Measurements from ENCODE around the gene METTL13.

Gene METTL13

GRCh38 chr1:171781176-171781875 lies at the start of gene METTL13:
TSS of gene METTL13 (plus strand) at chr1:171781660. CDS start at chr1:171781968, 308 bp downstream.
- DNase-seq (ENCODE audit: low read depth in 3 of 3): peak; percentile 94 to 98 (median 97)

GRCh38 chr1:171736196-171736595 lies 45.3 kb upstream of the METTL13 start:
- DNase-seq (ENCODE audit: low read depth in 3 of 3): no peak

GRCh38 chr1:171738911-171739310 lies 42.5 kb upstream of the METTL13 start:
- DNase-seq (ENCODE audit: low read depth in 3 of 3): no peak

- DNase-seq (ENCODE audit: low read depth in 3 of 3): no peak
These were observed 41.8 kb upstream of the METTL13 start for GRCh38 chr1:171739656-171740055.

DNA sequence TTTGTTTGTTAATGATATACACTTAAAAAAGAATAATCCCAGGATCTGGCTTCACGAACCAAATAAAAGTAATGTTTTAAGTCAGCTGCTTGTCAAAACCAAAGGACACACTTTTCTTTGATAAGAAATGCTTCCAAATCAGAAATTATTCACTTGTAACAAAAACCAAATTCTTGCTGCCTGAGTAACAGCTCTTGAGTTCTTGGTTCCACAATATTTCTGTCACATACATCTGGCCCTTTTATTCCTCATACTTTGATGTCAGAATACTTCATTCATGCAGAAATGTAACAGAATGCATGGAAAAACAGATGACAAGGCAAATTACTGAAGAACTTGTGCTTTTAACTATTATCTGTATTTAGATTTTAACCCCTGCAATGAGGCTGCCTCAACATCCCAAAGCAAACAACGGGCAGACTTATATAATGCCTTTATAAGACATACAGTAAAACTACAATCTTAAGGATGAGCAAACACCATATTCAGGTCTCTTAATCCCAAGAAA lies 41.0 kb upstream of the METTL13 start:
- DNase-seq (ENCODE audit: low read depth in 3 of 3): no peak

- peak in 2 of 3 experiments; percentile 8 to 17 for DNase-seq (ENCODE audit: low read depth in 3 of 3)
These were observed 40.2 kb upstream of the METTL13 start for GRCh38 chr1:171740987-171741871.

GRCh38 chr1:171741872-171742576 lies 39.4 kb upstream of the METTL13 start, which contains the start of gene VAMP4:
TSS of gene VAMP4 (minus strand) at chr1:171742065. CDS start at chr1:171738414, 3,651 bp downstream.
- DNase-seq (ENCODE audit: low read depth in 3 of 3): peak; percentile 69 to 87 (median 79)

- peak in 1 of 3 experiments; percentile 7 for DNase-seq (ENCODE audit: low read depth in 3 of 3)
These were observed 38.9 kb upstream of the METTL13 start for GRCh38 chr1:171742577-171742922.

GRCh38 chr1:171743081-171743870 lies 38.2 kb upstream of the METTL13 start:
- peak in 1 of 3 experiments; percentile 15 for DNase-seq (ENCODE audit: low read depth in 3 of 3)

DNA sequence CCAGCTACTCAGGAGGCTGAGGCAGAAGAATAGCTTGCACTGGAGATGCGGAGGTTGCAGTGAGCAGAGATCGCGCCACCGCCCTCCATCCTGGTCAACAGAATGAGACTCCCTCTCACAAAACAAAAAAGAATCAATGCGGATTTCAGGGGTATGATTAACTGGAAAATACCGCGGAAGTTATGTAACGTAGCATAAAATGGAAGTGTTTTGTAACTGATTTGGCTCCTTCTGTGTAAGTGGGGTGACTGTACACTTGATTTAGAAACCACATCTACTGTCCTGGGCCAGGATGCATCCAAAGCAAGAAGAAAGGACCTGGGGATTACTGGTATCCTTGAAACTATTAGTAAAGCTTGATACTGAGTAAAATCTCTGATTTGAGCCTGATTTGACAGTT lies 36.5 kb upstream of the METTL13 start:
- DNase-seq (ENCODE audit: low read depth in 3 of 3): no peak

DNA sequence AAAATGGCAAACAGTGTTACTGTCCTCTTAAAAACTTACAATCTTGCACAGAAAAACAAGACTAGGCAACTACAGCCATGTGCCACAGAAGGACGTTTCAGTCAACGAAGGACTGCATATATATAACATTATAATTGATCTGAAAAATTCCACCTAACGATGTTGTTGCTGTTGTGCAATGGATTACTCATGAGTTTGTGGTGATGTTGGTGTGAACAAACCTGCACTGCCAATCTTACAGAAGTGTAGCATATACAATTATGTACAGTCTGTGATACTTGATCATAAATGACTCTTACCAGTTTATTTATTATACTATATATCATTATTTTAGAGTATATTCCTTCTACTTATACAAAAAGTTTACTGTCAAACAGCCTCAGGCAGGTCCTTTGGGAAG lies 32.8 kb upstream of the METTL13 start:
- no peak for DNase-seq (ENCODE audit: low read depth in 3 of 3)

DNA sequence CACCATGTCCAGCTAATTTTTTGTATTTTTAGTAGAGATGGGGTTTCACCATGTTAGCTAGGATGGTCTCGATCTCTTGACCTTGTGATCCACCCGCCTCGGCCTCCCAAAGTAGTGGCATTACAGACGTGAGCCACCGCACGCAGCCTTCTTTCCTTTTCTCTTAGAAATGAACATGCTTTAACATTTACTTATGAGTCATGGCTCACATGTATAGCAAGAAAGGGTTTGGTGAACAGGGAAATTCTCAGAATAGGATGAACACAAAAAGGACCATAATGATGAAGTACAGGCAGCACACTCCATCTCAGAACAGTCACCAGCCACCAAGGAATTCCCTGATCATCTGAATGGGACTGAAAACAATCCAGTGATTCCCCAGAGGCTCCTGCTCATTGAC lies 30.2 kb upstream of the METTL13 start:
- DNase-seq (ENCODE audit: low read depth in 3 of 3): peak in 1 of 3 experiments; percentile 21

DNA sequence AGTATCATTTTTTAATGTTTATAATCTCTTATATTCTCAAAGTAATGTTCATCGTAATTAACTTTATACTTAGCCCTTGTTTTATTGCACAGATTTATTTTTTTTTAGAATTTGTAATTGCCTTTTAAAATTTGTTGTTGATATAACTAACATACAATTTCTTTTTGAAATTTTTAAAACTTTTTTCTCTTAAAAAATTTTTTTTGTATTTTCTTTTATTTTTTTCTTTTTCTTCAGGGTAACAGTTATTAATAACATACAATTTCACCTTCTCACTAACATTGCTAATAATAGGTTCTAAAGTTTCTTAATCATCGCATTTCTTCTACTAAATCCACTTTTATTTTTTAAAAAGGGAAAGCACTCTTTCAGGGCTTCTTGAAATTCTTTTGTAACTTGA lies 28.3 kb upstream of the METTL13 start:
- DNase-seq (ENCODE audit: low read depth in 3 of 3): no peak

GRCh38 chr1:171753685-171754352 lies 27.6 kb upstream of the METTL13 start:
- no peak for DNase-seq (ENCODE audit: low read depth in 3 of 3)

GRCh38 chr1:171754353-171754705 lies 27.1 kb upstream of the METTL13 start:
- no peak for DNase-seq (ENCODE audit: low read depth in 3 of 3)

DNA sequence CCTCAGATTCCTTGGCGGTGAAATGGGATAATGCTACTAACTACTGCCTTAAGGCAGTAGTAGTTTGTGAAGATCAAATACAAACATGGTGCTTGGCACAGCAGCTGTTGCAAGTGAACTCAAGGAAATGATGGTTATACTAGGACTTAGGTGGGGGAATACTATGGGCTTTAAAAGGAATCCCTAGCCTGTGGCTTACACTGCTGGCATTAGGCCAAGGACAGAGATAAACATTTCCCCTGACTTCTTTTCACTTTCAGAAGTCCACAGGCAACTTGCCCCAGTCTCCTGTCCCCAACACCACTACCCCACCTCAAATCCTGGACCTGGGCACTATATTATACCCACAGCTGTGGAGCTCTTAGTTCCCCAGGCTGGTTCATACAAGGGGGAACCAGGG lies 26.5 kb upstream of the METTL13 start:
- no peak for DNase-seq (ENCODE audit: low read depth in 3 of 3)

DNA sequence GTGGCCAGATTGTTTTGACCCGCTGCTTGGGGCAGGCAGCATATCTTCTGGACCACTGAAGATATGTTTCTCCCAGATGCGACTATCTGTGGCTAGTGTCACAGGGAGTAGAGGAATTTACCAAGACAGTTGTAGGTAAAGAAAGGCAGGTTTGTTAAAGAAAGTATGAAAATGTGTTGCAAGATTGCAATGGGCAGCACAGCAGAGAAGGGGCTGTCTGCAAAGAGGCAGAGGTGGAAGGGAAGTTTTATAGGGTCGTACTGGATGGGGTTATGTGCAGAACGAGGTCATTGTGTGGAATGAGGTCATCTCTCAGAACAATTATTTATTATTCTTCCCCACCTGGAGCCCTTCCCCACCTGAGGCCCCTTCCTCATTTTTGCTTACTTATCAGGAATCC lies 24.6 kb upstream of the METTL13 start:
- no peak for DNase-seq (ENCODE audit: low read depth in 3 of 3)

DNA sequence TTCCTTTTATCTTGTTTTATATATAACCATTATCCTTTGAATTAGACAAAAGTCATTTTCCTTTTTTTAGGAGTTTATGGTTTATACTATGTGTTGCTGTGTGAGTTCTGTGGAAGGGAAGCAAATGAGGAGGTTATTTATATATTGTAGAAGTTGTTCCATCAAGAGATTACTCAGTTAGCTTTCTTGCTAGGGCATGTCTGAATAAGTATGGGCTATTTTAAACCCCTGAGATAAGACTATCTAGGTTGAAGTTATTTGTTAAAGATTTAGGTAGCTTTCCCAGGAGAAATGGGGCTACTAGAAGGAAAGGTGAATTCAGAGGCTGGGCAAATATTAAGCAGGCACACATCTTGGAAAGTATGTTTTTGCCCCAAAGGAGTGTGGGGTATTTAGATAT lies 23.4 kb upstream of the METTL13 start:
- no peak for DNase-seq (ENCODE audit: low read depth in 3 of 3)

- DNase-seq (ENCODE audit: low read depth in 3 of 3): no peak
These were observed 19.3 kb upstream of the METTL13 start for GRCh38 chr1:171762143-171762563.

DNA sequence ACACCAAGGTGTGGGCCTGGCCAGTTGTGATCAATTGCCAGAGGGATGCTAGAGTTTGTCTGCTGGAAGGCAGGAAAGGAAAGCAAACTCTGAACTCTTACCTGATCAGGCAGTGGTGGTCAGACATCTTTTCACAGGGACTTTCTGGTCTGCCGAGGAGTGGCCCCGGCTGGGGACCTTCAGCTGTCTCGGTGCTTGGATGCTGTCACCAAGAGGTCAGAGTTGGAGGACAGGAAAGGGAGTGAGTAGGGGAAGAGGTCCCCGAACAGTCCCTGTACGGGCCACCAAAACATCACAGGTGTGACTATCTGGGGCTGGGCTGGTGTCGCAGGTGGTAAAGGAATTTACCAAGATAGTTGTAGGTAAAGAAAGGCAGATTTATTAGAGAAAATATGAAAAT lies 17.7 kb upstream of the METTL13 start:
- DNase-seq (ENCODE audit: low read depth in 3 of 3): no peak

DNA sequence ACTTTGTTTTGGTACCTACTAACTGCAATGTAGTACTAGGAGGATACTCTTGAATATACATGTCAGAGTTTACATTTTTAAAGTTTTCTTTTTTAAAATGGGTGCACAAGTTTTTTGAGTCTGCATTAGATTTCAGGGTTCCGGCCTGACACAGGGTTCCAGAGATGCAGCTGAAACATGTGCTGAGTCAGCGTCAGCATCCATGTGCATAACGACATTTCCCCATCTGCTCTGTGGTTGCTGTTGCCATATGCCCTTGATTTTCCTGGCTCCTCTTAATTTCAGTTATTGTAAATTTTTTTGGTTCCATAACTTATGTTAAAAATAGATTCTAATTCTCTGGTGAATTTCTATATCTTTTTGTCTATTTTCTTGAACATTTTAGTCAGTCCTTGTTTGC lies 12.3 kb upstream of the METTL13 start:
- no peak for DNase-seq (ENCODE audit: low read depth in 3 of 3)

Data from stimulated activated CD4-positive, alpha-beta T cell treated with anti-CD3 and anti-CD28 coated beads, TNF-alpha, amount 100 ng/mL, for 24 hours (primary cell).